GM19035 (cell line): ENCODE results near the gene DKC1.
"Not testable (repeated sequence)": the region's sequence is repeated elsewhere in the genome, so short reads cannot be mapped to it uniquely, and the experiment has no call there.

Experiments
- ATAC-seq: cut with Tn5 transposase; IDR thresholded peaks from one replicate; pipeline ENCODE4 v1.9.1; 2021; ENCODE audit not compliant: unreplicated experiment

The DKC1 gene

DNA sequence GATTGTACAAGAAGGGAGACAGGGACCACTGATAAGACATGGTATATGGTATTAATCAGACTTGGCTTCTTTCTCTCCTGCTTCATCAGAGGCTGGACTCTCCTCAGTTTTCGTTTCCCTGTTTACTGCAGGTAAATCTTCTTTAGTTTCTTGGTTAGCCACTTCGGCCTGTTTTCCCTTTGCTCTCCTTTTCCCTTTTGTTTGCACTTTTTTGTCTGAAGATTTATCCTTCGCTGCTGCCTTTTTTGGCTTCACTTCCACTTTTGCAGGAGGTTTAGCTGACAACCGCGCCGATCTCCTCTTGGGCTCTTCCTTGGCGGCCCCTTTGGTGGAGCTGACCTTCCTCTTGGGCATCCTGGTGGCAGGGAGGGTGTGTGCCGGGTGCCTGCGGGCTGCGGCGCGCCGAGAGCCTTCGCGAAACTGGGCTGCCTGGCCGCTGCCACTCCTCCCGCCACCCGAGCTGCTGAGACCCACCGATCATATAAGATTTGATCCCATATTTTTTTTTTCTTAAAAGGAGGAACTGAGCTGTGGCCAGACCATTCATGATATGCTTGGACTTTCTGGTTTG, 54.5 kb downstream of the DKC1 start:
- not testable (repeated sequence) for ATAC-seq

DNA sequence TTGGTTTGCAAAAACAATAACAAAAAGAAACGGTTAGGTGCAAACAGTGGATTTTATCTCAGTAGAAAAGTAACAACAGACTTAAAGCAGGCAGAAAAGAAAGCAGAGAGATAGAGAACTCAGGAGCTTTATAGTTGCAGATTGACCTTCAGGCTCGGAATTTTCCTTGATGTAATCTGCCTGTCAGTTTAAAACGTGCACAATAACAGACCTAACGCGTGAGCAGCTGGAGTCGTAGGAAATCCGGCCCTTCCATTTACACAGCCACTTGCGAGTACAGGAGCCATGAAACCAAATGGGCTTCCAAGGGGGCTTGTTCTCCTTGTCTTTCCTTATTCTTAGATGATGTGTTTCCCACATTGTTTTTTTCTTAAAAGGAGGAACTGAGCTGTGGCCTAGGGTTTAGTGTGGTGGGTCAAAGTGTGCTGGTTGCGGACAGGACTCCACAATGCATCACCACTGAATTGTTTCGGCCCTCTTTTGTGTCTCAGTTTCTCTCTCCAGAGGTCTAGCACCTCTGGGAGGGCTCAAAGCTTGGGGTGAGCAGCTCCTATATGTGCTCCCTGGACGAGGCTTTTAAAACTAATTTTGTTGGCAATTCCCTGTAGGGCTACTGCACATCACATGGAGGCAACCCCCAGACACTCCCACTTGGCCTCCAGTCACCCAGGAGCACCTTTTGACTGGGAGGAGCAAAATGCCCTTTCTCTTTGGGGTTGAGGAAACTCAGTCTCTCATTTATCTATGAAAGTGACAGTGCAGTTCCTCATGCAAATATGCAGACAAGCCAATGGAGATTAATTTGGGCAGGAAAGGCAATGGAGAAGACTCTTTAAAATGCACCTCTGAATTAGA, 56.5 kb downstream of the DKC1 start:
- ATAC-seq, result no peak

DNA sequence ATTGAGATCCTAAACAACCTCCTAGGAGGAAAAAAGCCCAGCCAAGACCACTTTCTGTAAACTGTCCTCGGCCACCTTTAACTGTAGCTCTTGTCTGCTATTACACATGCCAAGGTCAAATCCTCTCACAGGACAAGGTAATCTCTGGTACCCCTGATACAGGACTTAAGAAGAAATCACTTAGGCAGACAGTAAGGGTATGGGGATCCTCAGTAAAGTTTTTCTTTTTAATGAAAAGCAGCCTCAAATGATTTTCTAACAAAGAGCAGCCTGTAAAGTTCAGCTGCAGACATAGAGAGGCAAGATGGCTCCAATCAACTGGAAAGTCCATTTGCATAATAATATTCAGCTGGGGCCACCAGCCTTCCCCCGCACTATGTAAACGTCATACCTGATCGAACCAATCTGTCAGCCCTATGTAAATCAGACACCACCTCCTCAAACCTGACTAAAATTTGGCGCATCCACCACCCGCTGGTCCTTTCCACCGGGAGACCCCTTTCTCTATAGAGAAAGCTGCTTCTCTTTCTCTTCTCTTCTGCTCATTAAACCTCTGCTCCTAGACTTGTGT, 57.2 kb downstream of the DKC1 start:
- no peak for ATAC-seq

DNA sequence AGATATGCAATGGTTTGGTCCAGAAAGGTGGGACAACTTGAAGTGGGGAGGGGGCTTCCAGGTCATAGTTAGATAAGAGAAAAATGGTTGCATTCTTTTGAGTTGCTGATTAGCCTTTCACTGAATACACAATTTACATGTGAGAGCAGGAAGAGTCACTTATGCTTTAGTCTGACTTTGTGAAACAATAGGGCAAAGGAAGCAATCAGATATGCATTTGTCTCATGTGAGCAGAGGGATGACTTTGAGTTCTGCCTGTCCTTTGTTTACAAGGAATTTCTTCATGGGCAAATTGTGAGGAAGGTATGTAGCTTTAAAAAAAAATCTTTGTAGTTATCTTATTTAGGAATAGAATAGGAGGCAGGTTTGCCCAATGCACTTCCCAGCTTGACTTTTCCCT, 58.9 kb downstream of the DKC1 start:
- ATAC-seq, result no peak

DNA sequence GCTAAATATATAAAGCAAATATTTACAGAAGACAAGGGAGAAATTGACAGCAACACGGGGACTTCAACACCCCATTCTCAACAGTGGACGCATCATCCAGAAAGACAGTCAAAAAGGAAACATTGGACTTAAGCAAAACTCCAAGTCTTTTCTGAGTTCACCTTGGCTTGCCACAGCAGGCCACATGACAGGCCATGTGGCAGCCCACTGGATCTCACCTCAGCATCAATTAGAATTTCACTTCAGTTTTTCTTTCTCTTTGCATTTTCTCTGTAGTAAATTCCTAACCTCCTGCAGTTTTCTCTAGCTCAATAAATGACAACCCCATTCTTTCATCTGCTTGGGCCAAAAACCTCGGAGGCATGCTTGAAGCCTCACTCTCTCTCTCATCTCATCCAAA, 59.4 kb downstream of the DKC1 start:
- ATAC-seq, result no peak

DNA sequence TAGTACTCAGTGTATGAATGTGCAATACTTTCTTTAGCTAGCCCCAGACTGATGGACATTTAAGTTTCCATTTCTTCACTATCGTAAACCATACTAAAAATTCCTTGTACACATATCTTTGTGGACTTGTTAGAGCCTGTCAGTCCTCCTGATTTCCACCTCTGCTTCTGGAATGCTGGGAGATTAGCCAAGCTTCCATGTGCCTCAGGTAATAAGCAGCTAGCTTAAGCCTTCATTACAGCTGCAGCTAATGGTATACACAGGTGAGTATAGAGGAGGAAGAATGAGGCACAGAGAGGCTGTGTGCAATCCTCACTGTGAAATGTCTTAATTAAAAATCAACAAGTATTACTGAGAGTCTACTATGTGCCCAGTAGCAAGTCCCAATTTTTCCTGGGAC, 62.0 kb downstream of the DKC1 start:
- no peak for ATAC-seq

DNA sequence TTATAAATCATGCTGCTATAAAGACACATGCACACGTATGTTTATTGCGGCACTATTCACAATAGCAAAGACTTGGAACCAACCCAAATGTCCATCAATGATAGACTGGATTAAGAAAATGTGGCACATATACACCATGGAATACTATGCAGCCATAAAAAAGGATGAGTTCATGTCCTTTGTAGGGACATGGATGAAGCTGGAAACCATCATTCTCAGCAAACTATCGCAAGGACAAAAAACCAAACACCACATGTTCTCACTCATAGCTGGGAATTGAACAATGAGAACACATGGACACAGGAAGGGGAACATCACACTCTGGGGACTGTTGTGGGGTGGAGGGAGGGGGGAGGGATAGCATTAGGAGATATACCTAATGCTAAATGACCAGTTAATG, 62.9 kb downstream of the DKC1 start:
- not testable (repeated sequence) for ATAC-seq
